ENCODE results near the gene CCDC70. TPM values are rescaled to one million over a fixed set of nuclear protein-coding genes. Genes with fewer than 3 reads are reported as not detected.

The CCDC70 gene
- total RNA-seq, 4 donors from 2014 or later = not detected

- Histone ChIP-seq H3K27me3 (no peaks in the 10 kb centered on the region), H3K36me3 (no peaks in the 10 kb centered on the region), H3K4me3 (no peak overlapping the region), H3K27ac (no peak overlapping the region), H3K4me1 (peaks cover 0 to 14% (median 7%) of the 10 kb centered on the region in 4 donors), H3K9me3 (no peaks in the 10 kb centered on the region)
- no peak for DNase-seq
- TF ChIP-seq POLR2A (IDR thresholded peaks at IDR 0.05) = no peak
- TF ChIP-seq, protein P1, sequence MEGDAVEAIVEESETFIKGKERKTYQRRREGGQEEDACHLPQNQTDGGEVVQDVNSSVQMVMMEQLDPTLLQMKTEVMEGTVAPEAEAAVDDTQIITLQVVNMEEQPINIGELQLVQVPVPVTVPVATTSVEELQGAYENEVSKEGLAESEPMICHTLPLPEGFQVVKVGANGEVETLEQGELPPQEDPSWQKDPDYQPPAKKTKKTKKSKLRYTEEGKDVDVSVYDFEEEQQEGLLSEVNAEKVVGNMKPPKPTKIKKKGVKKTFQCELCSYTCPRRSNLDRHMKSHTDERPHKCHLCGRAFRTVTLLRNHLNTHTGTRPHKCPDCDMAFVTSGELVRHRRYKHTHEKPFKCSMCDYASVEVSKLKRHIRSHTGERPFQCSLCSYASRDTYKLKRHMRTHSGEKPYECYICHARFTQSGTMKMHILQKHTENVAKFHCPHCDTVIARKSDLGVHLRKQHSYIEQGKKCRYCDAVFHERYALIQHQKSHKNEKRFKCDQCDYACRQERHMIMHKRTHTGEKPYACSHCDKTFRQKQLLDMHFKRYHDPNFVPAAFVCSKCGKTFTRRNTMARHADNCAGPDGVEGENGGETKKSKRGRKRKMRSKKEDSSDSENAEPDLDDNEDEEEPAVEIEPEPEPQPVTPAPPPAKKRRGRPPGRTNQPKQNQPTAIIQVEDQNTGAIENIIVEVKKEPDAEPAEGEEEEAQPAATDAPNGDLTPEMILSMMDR (IDR thresholded peaks at IDR 0.05) = no peak
These were observed 44.1 kb upstream of the CCDC70 start for GRCh38 chr13:51817717-51818116.

DNA sequence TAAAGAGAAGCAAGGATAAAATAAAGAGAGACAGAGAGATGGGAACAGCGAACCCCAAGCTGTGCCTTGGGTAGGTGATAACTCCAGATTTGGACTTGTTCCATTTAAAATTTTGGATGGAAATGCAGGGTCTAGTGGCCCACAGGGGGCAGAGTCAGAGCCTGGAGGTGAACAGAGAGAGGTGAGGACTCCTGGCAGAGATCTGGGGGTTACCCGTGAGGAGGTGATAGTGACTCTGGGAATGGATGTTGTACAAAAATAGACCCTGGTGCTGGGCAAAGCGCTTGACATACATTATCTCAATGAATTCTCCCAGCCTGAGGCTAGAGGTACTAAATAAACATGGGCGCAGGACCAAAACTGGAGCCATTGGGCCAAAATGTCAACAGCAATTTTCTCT, 43.5 kb upstream of the CCDC70 start:
- Histone ChIP-seq H3K36me3 (no peaks in the 10 kb centered on the region), H3K27ac (no peak overlapping the region), H3K27me3 (no peaks in the 10 kb centered on the region), H3K9me3 (no peaks in the 10 kb centered on the region), H3K4me3 (no peak overlapping the region), H3K4me1 (peaks cover 0 to 15% (median 10%) of the 10 kb centered on the region in 4 donors)
- no peak for DNase-seq
- TF ChIP-seq, protein P1 (IDR thresholded peaks at IDR 0.05) = no peak
- no peak for TF ChIP-seq POLR2A (IDR thresholded peaks at IDR 0.05)

GRCh38 chr13:51818781-51819511, 42.8 kb upstream of the CCDC70 start:
- Histone ChIP-seq H3K36me3 (no peaks in the 10 kb centered on the region), H3K27ac (no peak overlapping the region), H3K4me3 (no peak overlapping the region), H3K4me1 (peaks cover 0 to 15% (median 10%) of the 10 kb centered on the region in 4 donors), H3K9me3 (no peaks in the 10 kb centered on the region), H3K27me3 (no peaks in the 10 kb centered on the region)
- TF ChIP-seq, protein P1 (IDR thresholded peaks at IDR 0.05) = no peak
- no peak for TF ChIP-seq POLR2A (IDR thresholded peaks at IDR 0.05)
- DNase-seq = no peak

DNA sequence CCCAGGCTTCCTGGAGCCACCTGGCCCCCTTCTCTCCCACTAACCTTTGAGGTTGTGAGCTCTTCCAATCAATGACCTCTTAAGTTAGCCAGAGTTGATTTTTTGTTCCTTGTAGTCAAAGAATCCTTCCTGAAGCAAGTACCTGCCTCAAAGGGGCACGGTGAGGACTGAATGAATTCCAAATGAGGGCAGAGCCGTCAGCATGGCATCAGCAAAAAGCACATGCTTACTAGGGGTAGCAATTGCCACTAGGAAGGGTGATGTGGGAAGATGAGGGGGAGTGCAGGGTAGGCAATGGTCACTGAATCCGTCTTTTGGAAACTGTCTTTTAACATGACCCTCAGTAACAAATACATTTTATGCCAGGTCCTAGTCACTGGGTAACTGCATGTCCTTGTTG, 42.2 kb upstream of the CCDC70 start:
- Histone ChIP-seq H3K27me3 (no peaks in the 10 kb centered on the region), H3K4me1 (peaks cover 0 to 15% (median 10%) of the 10 kb centered on the region in 4 donors), H3K4me3 (no peak overlapping the region), H3K9me3 (no peaks in the 10 kb centered on the region), H3K27ac (no peak overlapping the region), H3K36me3 (no peaks in the 10 kb centered on the region)
- no peak for TF ChIP-seq POLR2A (IDR thresholded peaks at IDR 0.05)
- TF ChIP-seq, protein P1 (IDR thresholded peaks at IDR 0.05) = no peak
- no peak for DNase-seq

GRCh38 chr13:51820016-51820597, 41.7 kb upstream of the CCDC70 start:
- Histone ChIP-seq H3K27ac (no peak overlapping the region), H3K27me3 (no peaks in the 10 kb centered on the region), H3K36me3 (no peaks in the 10 kb centered on the region), H3K4me3 (no peak overlapping the region), H3K4me1 (peaks cover 0 to 21% (median 7%) of the 10 kb centered on the region in 4 donors), H3K9me3 (no peaks in the 10 kb centered on the region)
- no peak for DNase-seq
- no peak for TF ChIP-seq POLR2A (IDR thresholded peaks at IDR 0.05)
- TF ChIP-seq, protein P1 (IDR thresholded peaks at IDR 0.05) = no peak
